OCI-LY7 (cell line): ENCODE measurements around the gene TLE4. TPM values are rescaled to one million over a fixed set of nuclear protein-coding genes. Genes with fewer than 3 reads are reported as not detected.

Experiments
- BruUV-seq: library from RNA; stranded (reverse); fragments of 400-500 nt; replicated peaks from 2 replicates; lab custom pipeline; 2021; lab: Mats Ljungman, UMichigan
- CTCF ChIA-PET: fragments of 300-600 bp; sonication (Branson Sonifier 250); formaldehyde crosslinking; loops from one replicate; lab custom pipeline; 2022; ENCODE audit warnings: antibody characterized with exemption; ENCODE audit not compliant: unreplicated experiment; lab: Charles Lee
- POLR2A ChIA-PET: fragments of 300-600 bp; sonication (Branson Sonifier 250); formaldehyde crosslinking; loops from one replicate; lab custom pipeline; 2022; ENCODE audit warnings: antibody characterized with exemption; lab: Charles Lee
- DNase-seq: peaks from one replicate; pipeline ENCODE4 v3.0.0-alpha.2; 2015; ENCODE audit warnings: low spot score
- H2AFZ ChIP-seq: fragments of 200-600 bp; sonication (generic), shearing (Covaris generic); 2 replicates; pipeline ENCODE4 v1.6.1; 2014; ENCODE audit warnings: mild to moderate bottlenecking, antibody characterized with exemption, low read length, moderate library complexity
- H3K27ac ChIP-seq: fragments of 200-600 bp; sonication (generic); 2 replicates; pipeline ENCODE4 v1.5.1; 2014; ENCODE audit warnings: mixed run types, low read depth, mild to moderate bottlenecking, moderate library complexity, low read length, inconsistent platforms; ENCODE audit not compliant: poor library complexity, severe bottlenecking
- H3K36me3 ChIP-seq: fragments of 200-600 bp; sonication (generic); 2 replicates; pipeline ENCODE4 v1.6.1; 2014; ENCODE audit warnings: mild to moderate bottlenecking, antibody characterized with exemption, low read length, moderate library complexity, mixed read lengths; ENCODE audit not compliant: insufficient read depth
- H3K4me1 ChIP-seq: fragments of 200-600 bp; sonication (generic); 2 replicates; pipeline ENCODE4 v1.5.1; 2014; ENCODE audit warnings: mild to moderate bottlenecking, low read length; ENCODE audit not compliant: insufficient read depth, poor library complexity, severe bottlenecking
- H3K4me2 ChIP-seq: fragments of 200-600 bp; sonication (generic); 2 replicates; pipeline ENCODE4 v1.6.1; 2014; ENCODE audit warnings: mild to moderate bottlenecking, low read length
- H3K4me3 ChIP-seq: fragments of 200-600 bp; sonication (generic); 2 replicates; pipeline ENCODE4 v1.5.1; 2014; ENCODE audit warnings: mild to moderate bottlenecking, low read depth, low read length; ENCODE audit not compliant: poor library complexity, severe bottlenecking
- H3K79me2 ChIP-seq: fragments of 200-600 bp; sonication (generic); 2 replicates; pipeline ENCODE4 v1.6.1; 2016; ENCODE audit warnings: low read depth, mild to moderate bottlenecking, low read length, moderate library complexity, mixed read lengths; ENCODE audit not compliant: insufficient read depth
- H3K9me2 ChIP-seq: fragments of 200-600 bp; sonication (generic); 2 replicates; pipeline ENCODE4 v1.6.1; 2016; ENCODE audit warnings: mild to moderate bottlenecking, low read length, mixed read lengths; ENCODE audit not compliant: insufficient read depth
- H3K9me3 ChIP-seq: fragments of 200-600 bp; sonication (generic); 2 replicates; pipeline ENCODE4 v1.6.1; 2014; ENCODE audit warnings: mild to moderate bottlenecking, mixed run types, low read length, mixed read lengths
- H4K20me1 ChIP-seq: fragments of 200-600 bp; sonication (generic); 2 replicates; pipeline ENCODE4 v1.6.1; 2014; ENCODE audit warnings: mild to moderate bottlenecking, antibody characterized with exemption, low read length, moderate library complexity, mixed read lengths; ENCODE audit not compliant: insufficient read depth
- CTCF ChIP-seq: fragments of 200-600 bp; sonication (generic); conservative IDR thresholded peaks from 2 replicates; pipeline ENCODE4 v1.5.1; 2014; ENCODE audit warnings: mild to moderate bottlenecking, antibody characterized with exemption, low read length, moderate library complexity, mixed read lengths
- EZH2phosphoT487 ChIP-seq: fragments of 200-600 bp; sonication (generic); IDR thresholded peaks from 2 replicates; pipeline ENCODE4 v1.6.1; 2018; ENCODE audit warnings: low read depth, borderline replicate concordance, mild to moderate bottlenecking, mixed run types, antibody characterized with exemption, low read length, moderate library complexity, mixed read lengths
- intact Hi-C: fragments of 100-400 bp; cut with micrococcal nuclease; formaldehyde crosslinking; loops from one replicate; pipeline ENCODE4 v1.10.0; 2022; ENCODE audit not compliant: unreplicated experiment
- total RNA-seq, 2 experiments: library from RNA; depleted of rRNA in 1 of 2; stranded (reverse); fragments of >200 nt in 1 of 2; shearing (Covaris generic) in 1 of 2; gene quantifications; 2 replicates each; pipeline ENCODE4 v1.2.3, GENCODE V29; 2014 to 2022

The TLE4 gene
- total RNA-seq, 2 experiments from 2014 or later = 36.7 to 41.7 TPM

GRCh38 chr9:79668956-79669355 is 97.2 kb downstream of the TLE4 start:
- H3K4me3 ChIP-seq = no peak overlapping the region
- no peak overlapping the region for H3K4me2 ChIP-seq
- no peaks in the 10 kb centered on the region for H3K79me2 ChIP-seq
- no peaks in the 10 kb centered on the region for H3K9me2 ChIP-seq
- no TSS peak for BruUV-seq
- H4K20me1 ChIP-seq = no peaks in the 10 kb centered on the region
- no peak overlapping the region for H2AFZ ChIP-seq
- CTCF ChIA-PET = no interaction called here
- intact Hi-C loops = no loop called here
- H3K9me3 ChIP-seq = no peaks in the 10 kb centered on the region
- peaks cover 4% of the 10 kb centered on the region; the same call in 1 of the 2 replicates for H3K36me3 ChIP-seq
- POLR2A ChIA-PET = no interaction called here
- DNase-seq = no peak
- no peaks in the 10 kb centered on the region for H3K4me1 ChIP-seq
- no peak overlapping the region for H3K27ac ChIP-seq
- TF ChIP-seq EZH2phosphoT487 (no peak), CTCF (no peak)

- intact Hi-C loops = no loop called here
- no peak overlapping the region for H3K27ac ChIP-seq
- H4K20me1 ChIP-seq = no peaks in the 10 kb centered on the region
- H3K4me2 ChIP-seq = no peak overlapping the region
- ChIA-PET CTCF (no interaction called here), POLR2A (no interaction called here)
- H3K9me2 ChIP-seq = no peaks in the 10 kb centered on the region
- no peaks in the 10 kb centered on the region for H3K79me2 ChIP-seq
- no peaks in the 10 kb centered on the region for H3K4me1 ChIP-seq
- BruUV-seq = no TSS peak
- H3K4me3 ChIP-seq = no peak overlapping the region
- DNase-seq = no peak
- TF ChIP-seq EZH2phosphoT487 = no peak
- TF ChIP-seq CTCF = no peak
- H2AFZ ChIP-seq = no peak overlapping the region
- H3K9me3 ChIP-seq = no peaks in the 10 kb centered on the region
- peaks cover 4% of the 10 kb centered on the region; the same call in 1 of the 2 replicates for H3K36me3 ChIP-seq
Measured at GRCh38 chr9:79670269-79670961, 98.7 kb downstream of the TLE4 start.

DNA sequence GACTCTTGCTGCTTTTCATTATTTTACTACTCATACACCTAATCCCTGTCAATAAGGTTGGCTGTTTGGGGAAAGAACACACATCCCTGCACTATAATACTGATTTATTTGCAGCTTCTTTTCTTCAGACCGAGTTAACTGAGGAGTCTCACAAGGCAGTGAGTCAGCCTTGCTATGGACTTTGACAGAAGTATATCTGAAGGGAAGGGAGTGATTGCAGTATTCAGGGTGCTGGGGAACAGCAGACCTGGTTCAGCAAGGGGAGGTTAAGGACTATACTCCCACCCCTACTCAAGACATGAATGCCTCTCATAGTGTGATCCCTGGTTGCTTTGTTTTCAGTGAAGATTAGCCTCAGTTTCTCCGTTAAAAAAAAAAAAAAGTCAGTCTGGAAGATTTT is 99.8 kb downstream of the TLE4 start:
- H3K4me2 ChIP-seq = no peak overlapping the region
- no TSS peak for BruUV-seq
- no peak overlapping the region for H3K27ac ChIP-seq
- H3K4me3 ChIP-seq = no peak overlapping the region
- no peaks in the 10 kb centered on the region for H4K20me1 ChIP-seq
- DNase-seq = no peak
- ChIA-PET POLR2A (no interaction called here), CTCF (no interaction called here)
- no peaks in the 10 kb centered on the region for H3K4me1 ChIP-seq
- H2AFZ ChIP-seq = no peak overlapping the region
- TF ChIP-seq EZH2phosphoT487 (no peak), CTCF (no peak)
- H3K79me2 ChIP-seq = no peaks in the 10 kb centered on the region
- H3K9me3 ChIP-seq = no peaks in the 10 kb centered on the region
- intact Hi-C loops = no loop called here
- H3K36me3 ChIP-seq = peaks cover 4% of the 10 kb centered on the region; the same call in 1 of the 2 replicates
- no peaks in the 10 kb centered on the region for H3K9me2 ChIP-seq
